Mesenchymal stem cell (in vitro differentiated cells and primary cell): Measurements from ENCODE around the gene PHC2.
A peak's percentile ranks its signal among the peaks of the same experiment; 100 is the strongest.

Experiments used
- DNase-seq: peaks from one replicate; pipeline ENCODE4 v3.0.0-alpha.2; 2013
- H2AFZ ChIP-seq: one replicate; pipeline ENCODE4 v1.6.1; 2013; ENCODE audit warnings: low read depth, mild to moderate bottlenecking, control low read depth, inconsistent platforms, low read length, moderate library complexity
- H2AK5ac ChIP-seq: 2 replicates; pipeline ENCODE4 v1.6.1; 2013; ENCODE audit warnings: low read length, moderate library complexity, mild to moderate bottlenecking, inconsistent platforms; ENCODE audit not compliant: severe bottlenecking
- H2BK120ac ChIP-seq: one replicate; pipeline ENCODE4 v1.6.1; 2013; ENCODE audit warnings: low read depth, mild to moderate bottlenecking, inconsistent platforms, low read length, moderate library complexity
- H2BK12ac ChIP-seq, 2 experiments: one replicate each; pipeline ENCODE4 v1.6.1; 2013; ENCODE audit warnings: inconsistent platforms in 2 of 2, low read length in 2 of 2, mild to moderate bottlenecking in 2 of 2, moderate library complexity in 2 of 2, control low read depth in 1 of 2
- H2BK15ac ChIP-seq: one replicate; pipeline ENCODE4 v1.6.1; 2013; ENCODE audit warnings: mild to moderate bottlenecking, low read depth, inconsistent platforms; ENCODE audit not compliant: poor library complexity, severe bottlenecking
- H2BK5ac ChIP-seq: 2 replicates; pipeline ENCODE4 v1.6.1; 2013; ENCODE audit warnings: low read depth, mild to moderate bottlenecking, low read length, control low read depth, inconsistent platforms; ENCODE audit not compliant: poor library complexity, severe bottlenecking
- H3K14ac ChIP-seq, 2 experiments: one replicate each; pipeline ENCODE4 v1.6.1; 2013; ENCODE audit warnings: inconsistent platforms in 2 of 2, low read length in 2 of 2, control low read depth in 1 of 2, mild to moderate bottlenecking in 1 of 2, moderate library complexity in 1 of 2
- H3K18ac ChIP-seq, 2 experiments: one replicate each; pipeline ENCODE4 v1.6.1; 2013; ENCODE audit warnings: inconsistent platforms in 2 of 2, low read length in 2 of 2, control low read depth in 1 of 2, low read depth in 1 of 2, mild to moderate bottlenecking in 1 of 2
- H3K23ac ChIP-seq, 2 experiments: one replicate each; pipeline ENCODE4 v1.6.1; 2013; ENCODE audit warnings: inconsistent platforms in 2 of 2, low read length in 2 of 2, mild to moderate bottlenecking in 2 of 2, moderate library complexity in 2 of 2, control low read depth in 1 of 2
- H3K27ac ChIP-seq: 2 replicates; pipeline ENCODE4 v1.5.1; 2013; ENCODE audit warnings: mild to moderate bottlenecking, moderate library complexity, low read length, control low read depth, inconsistent platforms; ENCODE audit not compliant: poor library complexity, severe bottlenecking
- H3K27me3 ChIP-seq, 2 experiments: 2 replicates each; pipeline versions ENCODE4 v1.6.1 to v1.7.0; 2013; ENCODE audit warnings: low read length in 2 of 2, mild to moderate bottlenecking in 2 of 2, moderate library complexity in 2 of 2, control low read depth in 1 of 2, inconsistent platforms in 1 of 2; ENCODE audit not compliant: control insufficient read depth in 1 of 2, insufficient read depth in 1 of 2
- H3K36me3 ChIP-seq, 2 experiments: 2 replicates each; pipeline versions ENCODE4 v1.6.1 to v1.7.0; 2013; ENCODE audit warnings: low read length in 2 of 2, control low read depth in 1 of 2, inconsistent platforms in 1 of 2, low read depth in 1 of 2, mild to moderate bottlenecking in 1 of 2; ENCODE audit not compliant: insufficient read depth in 2 of 2, control insufficient read depth in 1 of 2
- H3K4ac ChIP-seq, 2 experiments: one replicate each; pipeline ENCODE4 v1.6.1; 2013; ENCODE audit warnings: inconsistent platforms in 2 of 2, low read length in 2 of 2, mild to moderate bottlenecking in 2 of 2, moderate library complexity in 2 of 2, control low read depth in 1 of 2, low read depth in 1 of 2
- H3K4me1 ChIP-seq: 2 replicates; pipeline ENCODE4 v1.6.1; 2013; ENCODE audit warnings: low read depth, low read length, control low read depth; ENCODE audit not compliant: control insufficient read depth, insufficient read depth
- H3K4me2 ChIP-seq: 2 replicates; pipeline ENCODE4 v1.6.1; 2013; ENCODE audit warnings: low read length, mild to moderate bottlenecking, inconsistent platforms; ENCODE audit not compliant: poor library complexity, severe bottlenecking
- H3K4me3 ChIP-seq, 2 experiments: 2 replicates each; pipeline versions ENCODE4 v1.5.1 to v1.7.0; 2013; ENCODE audit warnings: low read length in 2 of 2, mild to moderate bottlenecking in 2 of 2, control low read depth in 1 of 2, low read depth in 1 of 2; ENCODE audit not compliant: insufficient read depth in 1 of 2
- H3K79me1 ChIP-seq: replicated peaks from 2 replicates; pipeline ENCODE4 v1.6.1; 2013; ENCODE audit warnings: mild to moderate bottlenecking, control low read depth, low read length, inconsistent platforms; ENCODE audit not compliant: poor library complexity, severe bottlenecking
- H3K9ac ChIP-seq: 2 replicates; pipeline ENCODE4 v1.7.0; 2013; ENCODE audit warnings: mild to moderate bottlenecking, low read length, moderate library complexity
- H3K9me3 ChIP-seq: 2 replicates; pipeline ENCODE4 v1.7.0; 2013; ENCODE audit warnings: mild to moderate bottlenecking, low read length; ENCODE audit not compliant: control insufficient read depth
- H4K8ac ChIP-seq: one replicate; pipeline ENCODE4 v1.6.1; 2013; ENCODE audit warnings: inconsistent platforms, mild to moderate bottlenecking, low read length, moderate library complexity
- H4K91ac ChIP-seq: one replicate; pipeline ENCODE4 v1.6.1; 2013; ENCODE audit warnings: mild to moderate bottlenecking, low read length, inconsistent platforms
- WGBS: methylation state at CpG from one replicate; pipeline ENCODE4 v1.1.7; 2013; ENCODE audit warnings: mixed read lengths; 5-methylcytosine and 5-hydroxymethylcytosine counted together

The PHC2 gene

GRCh38 chr1:33471416-33471815, 40.5 kb upstream of the PHC2 start:
- H3K23ac ChIP-seq, result no peak overlapping the region
- H3K9ac ChIP-seq, result peak overlapping the region; percentile 96
- H2AK5ac ChIP-seq, result no peak overlapping the region
- H3K27ac ChIP-seq, result no peak overlapping the region
- no peak overlapping the region for H2BK12ac ChIP-seq
- no peaks in the 10 kb centered on the region for H3K27me3 ChIP-seq
- no peak overlapping the region for H4K8ac ChIP-seq
- H3K4me2 ChIP-seq, result no peak overlapping the region
- DNase-seq, result no peak
- H3K36me3 ChIP-seq, result no peaks in the 10 kb centered on the region
- no peak overlapping the region for H2BK120ac ChIP-seq
- peak overlapping the region in 1 of 2 experiments; percentile 29 for H3K4ac ChIP-seq
- H2AFZ ChIP-seq, result no peak overlapping the region
- peaks cover 15% of the 10 kb centered on the region for H3K4me1 ChIP-seq
- no peaks in the 10 kb centered on the region for H3K9me3 ChIP-seq
- no peak overlapping the region for H2BK5ac ChIP-seq
- no peak overlapping the region for H3K14ac ChIP-seq
- H4K91ac ChIP-seq, result no peak overlapping the region
- H2BK15ac ChIP-seq, result peak overlapping the region; percentile 58
- H3K4me3 ChIP-seq, result no peak overlapping the region
- 96% methylated on average over 4 of the region's 4 CpGs for WGBS
- H3K79me1 ChIP-seq, result peaks cover 19% of the 10 kb centered on the region
- H3K18ac ChIP-seq, result no peak overlapping the region

- no peak overlapping the region for H3K14ac ChIP-seq
- H3K18ac ChIP-seq, result peak overlapping the region in 1 of 2 experiments; percentile 56
- H3K79me1 ChIP-seq, result peaks cover 17% of the 10 kb centered on the region
- no peak overlapping the region for H2AK5ac ChIP-seq
- H2BK15ac ChIP-seq, result no peak overlapping the region
- peak overlapping the region; percentile 60 for H2AFZ ChIP-seq
- H3K9ac ChIP-seq, result peak overlapping the region; percentile 96
- H3K36me3 ChIP-seq, result no peaks in the 10 kb centered on the region
- peaks cover 15% of the 10 kb centered on the region for H3K4me1 ChIP-seq
- peak; percentile 92 for DNase-seq
- no peak overlapping the region for H3K4me2 ChIP-seq
- no peak overlapping the region for H2BK120ac ChIP-seq
- no peaks in the 10 kb centered on the region for H3K9me3 ChIP-seq
- H2BK12ac ChIP-seq, result peak overlapping the region; percentile 20 to 85
- no peak overlapping the region for H3K4ac ChIP-seq
- peak overlapping the region; percentile 52 for H4K91ac ChIP-seq
- peak overlapping the region; percentile 28 for H3K27ac ChIP-seq
- H2BK5ac ChIP-seq, result no peak overlapping the region
- H3K23ac ChIP-seq, result no peak overlapping the region
- WGBS, result 1% methylated on average over 9 of the region's 11 CpGs
- H4K8ac ChIP-seq, result peak overlapping the region; percentile 74
- no peaks in the 10 kb centered on the region for H3K27me3 ChIP-seq
- no peak overlapping the region for H3K4me3 ChIP-seq
These were observed 39.7 kb upstream of the PHC2 start for GRCh38 chr1:33470495-33471012.

GRCh38 chr1:33469691-33470090, 38.8 kb upstream of the PHC2 start:
- WGBS, result no CpG with 5 or more reads among the region's 2 CpGs

DNA sequence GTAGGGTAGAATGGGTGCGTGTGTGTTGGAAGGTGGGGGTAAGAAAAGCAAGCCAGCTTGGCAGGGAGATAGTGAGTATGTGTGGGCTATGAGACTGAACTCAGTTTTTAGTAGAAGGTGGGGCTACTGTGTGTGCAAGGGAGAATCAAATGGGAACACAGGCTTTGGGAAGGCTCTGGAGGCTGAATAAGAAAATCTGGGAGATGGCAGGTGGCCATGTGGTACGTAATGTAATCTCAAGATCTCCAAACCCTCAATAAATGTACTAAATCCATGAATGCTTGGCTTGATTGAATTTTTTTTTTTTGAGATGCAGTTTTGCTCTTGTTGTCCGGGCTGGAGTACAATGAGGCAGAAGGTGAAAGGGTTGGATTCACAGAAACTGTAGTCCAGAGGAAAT, 38.1 kb upstream of the PHC2 start:
- peak overlapping the region in 1 of 2 experiments; percentile 33 for H2BK12ac ChIP-seq
- H3K27me3 ChIP-seq, result no peaks in the 10 kb centered on the region
- no peaks in the 10 kb centered on the region for H3K36me3 ChIP-seq
- H2BK120ac ChIP-seq, result no peak overlapping the region
- no peak overlapping the region for H2BK15ac ChIP-seq
- peak overlapping the region in 1 of 2 experiments; percentile 73 for H3K18ac ChIP-seq
- peaks cover 9% of the 10 kb centered on the region for H3K79me1 ChIP-seq
- no peak overlapping the region for H2AK5ac ChIP-seq
- H3K4me1 ChIP-seq, result peaks cover 15% of the 10 kb centered on the region
- no peak overlapping the region for H3K27ac ChIP-seq
- no peak overlapping the region for H4K91ac ChIP-seq
- H3K9me3 ChIP-seq, result no peaks in the 10 kb centered on the region
- H3K4me3 ChIP-seq, result no peak overlapping the region
- H3K14ac ChIP-seq, result no peak overlapping the region
- no peak overlapping the region for H3K23ac ChIP-seq
- DNase-seq, result no peak
- H4K8ac ChIP-seq, result no peak overlapping the region
- H3K9ac ChIP-seq, result peak overlapping the region; percentile 54
- no peak overlapping the region for H3K4me2 ChIP-seq
- no peak overlapping the region for H2BK5ac ChIP-seq
- H2AFZ ChIP-seq, result no peak overlapping the region
- WGBS, result 98% methylated on average over 2 of the region's 3 CpGs
- no peak overlapping the region for H3K4ac ChIP-seq

More at GRCh38 chr1:33469691-33470090, 38.8 kb upstream of the PHC2 start:
- Histone ChIP-seq H2BK12ac (no peak overlapping the region), H2AFZ (no peak overlapping the region), H3K14ac (no peak overlapping the region), H3K4me2 (no peak overlapping the region), H4K91ac (no peak overlapping the region), H3K36me3 (no peaks in the 10 kb centered on the region), H3K27ac (no peak overlapping the region), H3K27me3 (no peaks in the 10 kb centered on the region), H2BK120ac (no peak overlapping the region), H3K4ac (no peak overlapping the region), H2BK15ac (no peak overlapping the region), H4K8ac (no peak overlapping the region), H3K79me1 (peaks cover 14% of the 10 kb centered on the region), H2AK5ac (no peak overlapping the region), H3K23ac (no peak overlapping the region), H3K4me3 (no peak overlapping the region), H3K18ac (no peak overlapping the region), H3K9me3 (no peaks in the 10 kb centered on the region), H3K4me1 (peaks cover 15% of the 10 kb centered on the region), H3K9ac (peak overlapping the region; percentile 54), H2BK5ac (no peak overlapping the region)
- DNase-seq, result no peak
